ENCODE data around the gene OR6Q1. TPM values are rescaled to one million over a fixed set of nuclear protein-coding genes. Genes with fewer than 3 reads are reported as not detected.

Gene OR6Q1
- total and polyA plus RNA-seq, 4 donors = not detected

DNA sequence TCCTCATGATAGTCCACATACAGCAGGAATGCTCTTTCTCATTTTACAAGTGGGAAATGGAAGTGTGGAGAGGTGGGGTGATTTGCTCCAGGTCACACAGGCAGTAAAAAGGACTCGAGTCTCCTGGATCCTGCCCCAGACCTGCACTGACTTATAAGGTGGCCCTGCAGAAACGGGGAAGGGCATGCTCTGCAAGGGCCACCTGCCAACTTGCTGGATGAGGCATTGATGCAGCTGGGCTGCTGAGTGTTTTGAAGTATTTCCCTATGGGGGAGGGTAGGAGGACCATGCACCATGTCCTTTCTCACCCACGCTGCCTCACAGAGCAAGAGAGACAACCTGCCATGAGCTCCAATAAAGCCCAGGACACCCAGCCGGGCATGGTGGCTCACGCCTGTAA lies 36.9 kb downstream of the OR6Q1 start:
- H3K9ac ChIP-seq (ENCODE audit: insufficient read depth in 1 of 2, low read length in 2 of 2) = no peak overlapping the region
- H3K36me3 ChIP-seq (ENCODE audit: control insufficient read depth in 4 of 4, insufficient read depth in 4 of 4, low read length in 4 of 4) = no peaks in the 10 kb centered on the region
- H3K4me1 ChIP-seq (ENCODE audit: control insufficient read depth in 5 of 5, insufficient read depth in 5 of 5, low read length in 5 of 5) = peaks cover 0 to 5% (median 0%) of the 10 kb centered on the region in 5 donors
- DNase-seq (no peak), ATAC-seq (ENCODE audit: insufficient read depth, low FRiP score) (no peak)
- 70 to 82% methylated on average over 5 of the region's 5 CpGs for WGBS, 2 donors
- no peak overlapping the region for H3K27ac ChIP-seq (ENCODE audit: low read depth in 1 of 2, low read length in 1 of 2)
- no peaks in the 10 kb centered on the region for H3K27me3 ChIP-seq (ENCODE audit: control insufficient read depth in 3 of 3, insufficient read depth in 3 of 3, low read length in 2 of 3)
- TF ChIP-seq, protein P1, sequence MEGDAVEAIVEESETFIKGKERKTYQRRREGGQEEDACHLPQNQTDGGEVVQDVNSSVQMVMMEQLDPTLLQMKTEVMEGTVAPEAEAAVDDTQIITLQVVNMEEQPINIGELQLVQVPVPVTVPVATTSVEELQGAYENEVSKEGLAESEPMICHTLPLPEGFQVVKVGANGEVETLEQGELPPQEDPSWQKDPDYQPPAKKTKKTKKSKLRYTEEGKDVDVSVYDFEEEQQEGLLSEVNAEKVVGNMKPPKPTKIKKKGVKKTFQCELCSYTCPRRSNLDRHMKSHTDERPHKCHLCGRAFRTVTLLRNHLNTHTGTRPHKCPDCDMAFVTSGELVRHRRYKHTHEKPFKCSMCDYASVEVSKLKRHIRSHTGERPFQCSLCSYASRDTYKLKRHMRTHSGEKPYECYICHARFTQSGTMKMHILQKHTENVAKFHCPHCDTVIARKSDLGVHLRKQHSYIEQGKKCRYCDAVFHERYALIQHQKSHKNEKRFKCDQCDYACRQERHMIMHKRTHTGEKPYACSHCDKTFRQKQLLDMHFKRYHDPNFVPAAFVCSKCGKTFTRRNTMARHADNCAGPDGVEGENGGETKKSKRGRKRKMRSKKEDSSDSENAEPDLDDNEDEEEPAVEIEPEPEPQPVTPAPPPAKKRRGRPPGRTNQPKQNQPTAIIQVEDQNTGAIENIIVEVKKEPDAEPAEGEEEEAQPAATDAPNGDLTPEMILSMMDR (IDR thresholded peaks at IDR 0.05; ENCODE audit: control extremely low read depth, extremely low read depth) = no peak
- no peak overlapping the region for H3K4me3 ChIP-seq
- peaks cover 0 to 2% (median 0%) of the 10 kb centered on the region in 4 donors for H3K9me3 ChIP-seq (ENCODE audit: control insufficient read depth in 4 of 4, insufficient read depth in 3 of 4, low read length in 3 of 4)

DNA sequence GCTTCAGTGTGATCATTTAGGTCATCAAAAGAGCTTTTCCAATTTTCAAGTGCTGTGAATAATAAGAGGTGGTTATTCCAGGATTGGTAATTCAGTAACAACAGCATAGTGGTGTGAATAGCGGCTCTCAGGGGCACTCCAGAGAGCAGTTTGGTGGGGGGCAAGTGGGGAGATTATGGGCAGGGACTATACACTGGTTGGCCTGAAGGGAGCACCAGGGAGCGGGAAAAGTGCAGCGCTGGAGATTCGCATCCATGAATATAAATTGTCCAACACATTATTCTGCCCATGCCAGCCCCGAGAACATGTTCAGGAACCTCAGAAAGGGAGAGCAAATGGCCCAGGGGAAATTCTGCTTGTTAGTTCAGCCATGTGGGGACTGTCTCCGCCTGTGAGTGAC lies 37.9 kb downstream of the OR6Q1 start:
- Histone ChIP-seq H3K9ac (ENCODE audit: insufficient read depth in 1 of 2, low read length in 2 of 2) (no peak overlapping the region), H3K36me3 (ENCODE audit: control insufficient read depth in 4 of 4, insufficient read depth in 4 of 4, low read length in 4 of 4) (no peaks in the 10 kb centered on the region), H3K4me3 (no peak overlapping the region), H3K27ac (ENCODE audit: low read depth in 1 of 2, low read length in 1 of 2) (no peak overlapping the region), H3K27me3 (ENCODE audit: control insufficient read depth in 3 of 3, insufficient read depth in 3 of 3, low read length in 2 of 3) (no peaks in the 10 kb centered on the region), H3K9me3 (ENCODE audit: control insufficient read depth in 4 of 4, insufficient read depth in 3 of 4, low read length in 3 of 4) (peaks cover 0 to 2% (median 0%) of the 10 kb centered on the region in 4 donors), H3K4me1 (ENCODE audit: control insufficient read depth in 5 of 5, insufficient read depth in 5 of 5, low read length in 5 of 5) (peaks cover 0 to 5% (median 0%) of the 10 kb centered on the region in 5 donors)
- TF ChIP-seq, protein P1 (IDR thresholded peaks at IDR 0.05; ENCODE audit: control extremely low read depth, extremely low read depth) = no peak
- WGBS, 2 donors = 82 to 90% methylated on average over 6 of the region's 6 CpGs
- DNase-seq = no peak
- no peak for ATAC-seq (ENCODE audit: insufficient read depth, low FRiP score)

DNA sequence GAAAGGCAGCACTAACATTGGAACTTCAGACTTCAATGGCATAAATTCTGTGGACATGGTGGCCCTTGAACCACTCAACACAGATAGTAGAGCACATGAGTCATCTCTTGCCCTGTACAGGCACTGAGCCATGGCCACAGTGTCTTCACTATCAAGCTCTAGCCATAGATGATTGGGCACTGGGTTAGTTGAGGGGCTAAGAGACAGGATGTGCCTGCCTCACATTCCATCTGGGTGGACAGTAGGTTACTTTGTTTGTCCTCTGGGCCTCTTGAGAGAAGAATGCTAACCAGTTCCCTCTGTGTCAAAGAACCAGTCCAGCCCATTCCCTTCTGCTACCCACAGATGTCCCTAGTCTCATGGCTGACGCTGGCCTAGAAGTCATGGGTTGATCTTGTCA lies 39.8 kb downstream of the OR6Q1 start:
- Histone ChIP-seq H3K9me3 (ENCODE audit: control insufficient read depth in 4 of 4, insufficient read depth in 3 of 4, low read length in 3 of 4) (peaks cover 0 to 2% (median 0%) of the 10 kb centered on the region in 4 donors), H3K4me3 (no peak overlapping the region), H3K4me1 (ENCODE audit: control insufficient read depth in 5 of 5, insufficient read depth in 5 of 5, low read length in 5 of 5) (peaks cover 0 to 3% (median 0%) of the 10 kb centered on the region in 5 donors), H3K36me3 (ENCODE audit: control insufficient read depth in 4 of 4, insufficient read depth in 4 of 4, low read length in 4 of 4) (no peaks in the 10 kb centered on the region), H3K27ac (ENCODE audit: low read depth in 1 of 2, low read length in 1 of 2) (no peak overlapping the region), H3K27me3 (ENCODE audit: control insufficient read depth in 3 of 3, insufficient read depth in 3 of 3, low read length in 2 of 3) (no peaks in the 10 kb centered on the region), H3K9ac (ENCODE audit: insufficient read depth in 1 of 2, low read length in 2 of 2) (no peak overlapping the region)
- no peak for DNase-seq
- WGBS, 2 donors = 83 to 85% methylated on average over 1 of the region's 1 CpG
- TF ChIP-seq, protein P1 (IDR thresholded peaks at IDR 0.05; ENCODE audit: control extremely low read depth, extremely low read depth) = no peak
- no peak for ATAC-seq (ENCODE audit: insufficient read depth, low FRiP score)

DNA sequence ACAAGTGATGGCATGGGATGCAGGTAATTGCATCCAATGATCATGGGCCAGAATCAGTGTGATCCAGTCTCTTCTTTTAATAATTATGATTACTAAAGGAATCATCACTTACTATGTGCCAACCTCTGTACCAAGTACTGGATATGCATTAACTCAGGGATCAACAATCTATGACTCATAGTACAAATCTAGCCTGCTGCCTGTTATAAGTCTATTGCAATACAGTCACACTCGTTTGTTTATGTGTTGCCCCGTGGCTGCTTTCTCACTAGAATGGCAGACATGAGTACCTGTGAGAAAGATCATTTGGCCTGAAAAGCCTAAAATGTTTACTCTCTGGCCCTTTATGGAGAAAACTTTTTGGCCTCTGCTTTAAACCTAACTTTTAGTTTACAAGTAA lies 45.0 kb downstream of the OR6Q1 start:
- Histone ChIP-seq H3K27me3 (ENCODE audit: control insufficient read depth in 3 of 3, insufficient read depth in 3 of 3, low read length in 2 of 3) (no peaks in the 10 kb centered on the region), H3K27ac (ENCODE audit: low read depth in 1 of 2, low read length in 1 of 2) (no peak overlapping the region), H3K9ac (ENCODE audit: insufficient read depth in 1 of 2, low read length in 2 of 2) (no peak overlapping the region), H3K9me3 (ENCODE audit: control insufficient read depth in 4 of 4, insufficient read depth in 3 of 4, low read length in 3 of 4) (no peaks in the 10 kb centered on the region), H3K4me1 (ENCODE audit: control insufficient read depth in 5 of 5, insufficient read depth in 5 of 5, low read length in 5 of 5) (no peaks in the 10 kb centered on the region), H3K36me3 (ENCODE audit: control insufficient read depth in 4 of 4, insufficient read depth in 4 of 4, low read length in 4 of 4) (no peaks in the 10 kb centered on the region), H3K4me3 (no peak overlapping the region)
- ATAC-seq (ENCODE audit: insufficient read depth, low FRiP score) = no peak
- TF ChIP-seq, protein P1 (IDR thresholded peaks at IDR 0.05; ENCODE audit: control extremely low read depth, extremely low read depth) = no peak
- WGBS, 2 donors = 35 to 40% methylated on average over 2 of the region's 2 CpGs
- DNase-seq = no peak
